HG03025 (cell line): ENCODE measurements around the gene RSPH1.

ENCODE experiments used
- ATAC-seq: cut with Tn5 transposase; IDR thresholded peaks from one replicate; pipeline ENCODE4 v1.9.1; 2021; ENCODE audit warnings: mild to moderate bottlenecking, moderate library complexity; ENCODE audit not compliant: unreplicated experiment, low FRiP score

The RSPH1 gene

DNA sequence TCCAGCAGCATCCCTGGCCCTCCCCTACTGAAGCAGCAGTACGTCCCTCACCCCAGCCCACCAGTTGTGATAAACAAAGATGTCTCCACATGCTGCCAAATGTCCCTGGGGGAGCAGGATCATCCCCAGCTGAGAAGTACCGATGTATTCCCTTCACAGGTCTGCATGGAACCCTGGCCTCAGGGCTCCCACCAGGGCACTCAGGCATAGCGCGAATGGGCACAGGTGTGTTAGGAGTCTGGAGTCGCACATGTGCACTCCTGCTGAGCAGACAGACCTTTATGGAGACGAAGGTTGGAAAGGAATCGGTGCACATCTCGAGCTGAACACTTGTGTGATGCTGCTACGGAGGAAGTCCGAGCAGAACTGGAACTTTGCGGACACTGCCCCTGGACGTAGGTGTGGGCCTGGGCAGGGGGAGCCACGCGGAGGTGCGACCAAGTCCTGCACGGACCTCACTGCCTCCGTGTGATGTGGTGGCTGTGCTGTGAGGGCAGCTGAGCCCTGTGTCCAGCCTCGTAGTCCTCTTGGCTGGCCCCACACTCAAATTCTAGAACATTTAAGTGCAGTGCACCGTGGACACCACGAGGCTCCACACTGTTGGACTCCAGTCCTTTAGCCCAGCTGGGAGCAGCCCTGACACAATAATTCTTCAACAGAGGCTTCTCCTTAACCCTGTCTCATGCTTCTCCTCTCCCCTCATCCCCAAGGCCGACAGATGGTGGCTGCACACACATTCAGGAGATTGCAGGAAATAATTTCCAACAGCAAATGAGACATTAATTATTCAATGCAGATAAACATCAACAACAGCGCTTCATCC lies 43.4 kb downstream of the RSPH1 start:
- no peak for ATAC-seq

DNA sequence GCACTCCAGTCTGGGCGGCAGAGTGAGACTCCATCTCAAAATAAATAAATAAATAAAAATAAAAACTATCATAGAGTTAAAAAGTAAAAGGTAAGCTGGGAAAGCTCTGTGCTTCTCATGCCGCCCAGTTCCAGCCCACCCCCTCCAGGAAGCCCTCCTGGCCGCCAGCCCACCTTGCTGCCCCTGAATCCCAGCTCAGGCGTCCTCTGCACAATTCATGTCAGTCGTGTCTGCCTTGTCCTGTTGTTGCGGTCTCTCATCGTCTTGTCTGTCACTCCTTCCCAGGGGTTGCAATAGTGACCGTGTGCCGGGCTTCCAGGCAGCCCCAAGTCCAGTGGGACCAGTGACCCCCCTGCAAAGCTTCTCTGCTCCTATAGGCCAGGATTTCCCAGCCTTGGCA lies 44.1 kb downstream of the RSPH1 start:
- ATAC-seq: no peak

DNA sequence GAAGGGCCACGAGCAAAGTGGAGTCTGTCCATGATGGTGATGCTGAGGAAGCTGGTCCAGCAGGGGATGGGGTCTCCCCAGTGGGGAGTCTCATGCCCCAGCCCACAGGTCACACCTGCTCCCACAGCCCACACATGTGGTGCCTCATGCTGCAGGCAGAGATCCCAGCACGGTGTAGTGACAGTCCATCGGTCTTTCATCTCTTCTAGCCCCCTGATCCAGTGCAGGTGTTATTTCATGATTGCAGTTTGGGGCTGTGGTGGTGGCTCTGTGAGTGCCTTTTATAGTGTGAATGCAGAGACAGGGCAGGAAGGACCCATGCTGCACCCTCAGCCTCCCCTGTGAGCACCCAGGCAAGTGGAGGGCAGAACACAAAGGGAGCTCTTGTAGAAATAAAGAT lies 47.3 kb downstream of the RSPH1 start:
- ATAC-seq: no peak

DNA sequence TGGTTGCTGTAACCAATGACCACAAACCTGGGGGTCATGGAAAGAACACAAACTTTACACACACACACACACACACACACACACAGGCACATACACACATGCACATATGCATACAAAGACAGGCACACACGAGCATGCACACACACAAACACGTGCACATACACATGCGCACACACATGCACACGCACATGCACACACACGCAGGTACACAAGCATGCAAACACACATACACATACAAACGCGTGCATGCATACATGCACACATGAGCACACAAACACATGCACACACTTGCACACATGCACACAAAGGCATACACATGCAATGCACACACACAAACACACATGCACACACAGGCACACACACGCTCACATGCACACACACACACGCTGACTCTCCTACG lies 48.3 kb downstream of the RSPH1 start:
- ATAC-seq: no peak

DNA sequence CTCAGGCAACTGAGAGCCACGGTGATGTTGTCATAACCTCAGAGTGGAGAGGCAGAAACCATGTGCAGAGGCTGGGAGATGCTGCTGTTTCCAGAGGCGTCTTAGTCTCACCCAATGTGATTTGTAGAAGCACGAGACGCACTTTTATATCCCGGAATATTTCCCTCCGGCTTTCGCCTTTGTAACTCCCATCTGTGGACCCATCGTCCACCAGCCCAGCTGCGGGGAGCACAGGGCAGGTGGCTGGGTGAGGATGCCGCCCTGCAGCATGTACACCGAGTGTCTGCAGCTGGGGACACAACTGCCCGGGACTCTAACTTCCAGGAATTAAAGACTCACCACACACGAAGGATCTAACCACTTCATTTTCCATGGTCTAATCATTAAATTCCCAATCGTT lies 48.8 kb downstream of the RSPH1 start:
- ATAC-seq: no peak

DNA sequence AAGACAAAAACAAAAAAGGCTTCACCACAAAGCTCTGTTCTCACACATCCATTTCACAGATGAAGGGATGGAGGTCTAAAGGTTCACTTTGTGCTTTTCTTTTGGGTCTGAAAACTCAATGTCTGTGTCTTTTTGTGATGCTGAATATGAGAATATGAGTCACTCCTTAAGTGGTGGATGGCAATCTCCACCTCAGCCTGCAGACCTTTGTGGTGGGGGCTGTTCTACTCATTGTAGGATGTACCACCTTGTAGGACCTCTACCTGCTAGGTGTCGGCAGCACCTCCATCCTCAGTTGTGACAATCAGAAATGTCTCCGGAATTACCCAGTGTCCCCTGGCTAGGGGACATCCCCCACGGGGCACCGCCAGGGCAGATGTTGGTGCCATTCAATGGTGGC lies 49.5 kb downstream of the RSPH1 start:
- no peak for ATAC-seq

DNA sequence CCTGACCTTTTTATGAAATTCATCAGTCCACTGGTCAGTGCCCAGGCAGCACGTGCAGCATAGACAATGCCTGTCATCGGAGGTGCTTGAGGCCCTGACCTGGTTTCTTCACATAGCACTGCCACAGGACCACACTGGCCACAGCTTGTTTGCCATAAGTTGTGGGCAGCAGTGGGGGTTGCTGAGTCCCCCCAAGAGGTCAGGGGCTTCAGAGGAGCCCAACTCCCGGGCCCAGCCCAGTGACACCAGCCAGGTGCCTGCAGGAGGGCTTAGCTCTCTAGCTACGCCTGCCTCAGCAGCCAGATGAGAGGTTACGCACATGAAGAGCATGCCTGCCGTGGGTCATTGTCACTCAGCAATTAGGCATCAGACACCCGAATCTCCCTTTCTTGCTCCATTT lies 50.7 kb downstream of the RSPH1 start:
- no peak for ATAC-seq

GRCh38 chr21:42444745-42445059 lies 51.3 kb downstream of the RSPH1 start:
- no peak for ATAC-seq

- ATAC-seq: no peak
Observed at GRCh38 chr21:42443876-42444744, 51.9 kb downstream of the RSPH1 start.

- ATAC-seq: no peak
Observed at GRCh38 chr21:42443181-42443785, 52.7 kb downstream of the RSPH1 start.

GRCh38 chr21:42441963-42442362 lies 54.1 kb downstream of the RSPH1 start:
- no peak for ATAC-seq

DNA sequence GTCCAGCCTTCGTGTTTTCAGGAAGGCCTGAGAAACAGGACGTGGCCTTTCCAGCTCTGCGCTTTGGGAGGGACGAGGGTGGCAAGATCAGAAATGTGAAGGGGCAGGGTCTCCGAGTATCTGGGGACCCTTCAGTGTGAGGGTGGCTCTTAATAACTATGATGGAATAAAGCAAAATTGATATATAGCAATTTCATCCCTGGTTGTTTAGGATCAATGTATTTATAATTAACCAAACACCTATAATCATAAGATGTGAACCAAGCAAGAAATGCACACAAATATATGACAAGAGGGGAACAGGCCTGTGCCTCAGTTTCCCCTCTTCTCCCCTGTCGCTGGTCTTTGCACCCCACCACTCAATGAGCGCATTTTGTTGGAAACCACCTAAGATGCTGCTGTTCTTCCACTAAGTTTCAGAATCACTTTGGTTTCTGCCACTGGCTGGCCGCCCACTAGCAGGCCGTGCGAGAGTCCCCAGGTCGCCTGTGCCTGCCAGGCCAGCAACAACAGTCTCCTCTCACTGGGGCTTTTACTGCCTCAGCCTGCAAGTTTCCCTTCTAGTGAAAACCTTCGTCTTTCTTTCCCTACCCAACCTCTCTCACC lies 55.7 kb downstream of the RSPH1 start:
- ATAC-seq: no peak

DNA sequence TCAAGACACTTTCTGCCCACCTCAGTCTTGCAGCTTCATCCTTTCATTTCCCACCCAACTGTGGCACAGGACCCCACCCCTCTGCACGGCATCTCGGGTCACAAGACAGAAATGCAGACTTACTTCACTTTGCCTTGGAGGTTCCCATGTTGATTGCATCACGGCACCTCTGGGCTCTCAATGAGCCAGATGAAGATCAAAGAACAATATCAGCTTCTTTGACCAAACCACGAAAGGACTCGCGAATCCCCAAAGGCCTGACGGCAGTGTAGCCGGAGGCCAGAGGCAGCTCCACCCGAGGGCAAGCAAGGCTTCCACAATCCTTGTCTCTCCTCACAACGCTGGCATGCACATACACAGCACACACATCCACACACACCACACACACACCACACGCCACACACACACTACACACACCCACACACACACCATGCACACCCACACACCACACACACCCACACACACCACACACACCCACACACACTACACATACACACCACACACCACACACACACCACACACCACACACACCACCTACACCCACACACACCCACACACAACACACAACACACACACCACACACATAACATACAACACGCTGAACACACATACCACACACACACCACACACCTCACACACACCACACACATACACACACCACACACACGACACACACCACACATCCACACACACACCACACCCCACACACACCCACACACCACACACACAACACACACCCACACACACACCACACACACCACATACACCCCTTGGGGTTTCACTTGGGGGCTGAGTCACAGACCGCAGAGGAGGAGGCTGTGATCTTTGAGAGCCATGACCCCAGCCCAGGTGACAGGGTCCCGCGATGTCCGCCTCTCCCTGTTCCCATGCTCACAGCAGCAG lies 56.5 kb downstream of the RSPH1 start:
- no peak for ATAC-seq

GRCh38 chr21:42438316-42439205 lies 57.5 kb downstream of the RSPH1 start:
- ATAC-seq: no peak

GRCh38 chr21:42437786-42438185 lies 58.2 kb downstream of the RSPH1 start:
- ATAC-seq: no peak

DNA sequence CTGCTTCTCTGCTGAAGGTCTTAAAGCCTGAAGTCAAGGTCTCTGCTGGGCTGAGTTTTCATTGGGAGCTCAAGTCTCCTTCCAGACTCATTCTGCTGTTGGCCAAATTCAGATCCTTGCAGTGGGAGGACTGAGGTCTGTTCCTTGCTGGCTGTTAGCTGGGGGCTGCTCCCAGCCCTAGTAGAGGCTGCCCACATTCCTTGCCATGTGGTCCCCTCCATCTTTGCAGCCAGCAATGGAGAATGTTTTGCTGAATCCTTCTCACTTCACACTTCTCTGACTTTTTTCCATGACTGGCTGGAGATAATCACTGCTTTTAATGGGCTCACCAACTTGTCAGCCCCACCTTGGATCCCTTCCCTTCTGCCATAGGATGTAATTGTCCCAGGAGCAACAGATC lies 59.1 kb downstream of the RSPH1 start:
- ATAC-seq: no peak

DNA sequence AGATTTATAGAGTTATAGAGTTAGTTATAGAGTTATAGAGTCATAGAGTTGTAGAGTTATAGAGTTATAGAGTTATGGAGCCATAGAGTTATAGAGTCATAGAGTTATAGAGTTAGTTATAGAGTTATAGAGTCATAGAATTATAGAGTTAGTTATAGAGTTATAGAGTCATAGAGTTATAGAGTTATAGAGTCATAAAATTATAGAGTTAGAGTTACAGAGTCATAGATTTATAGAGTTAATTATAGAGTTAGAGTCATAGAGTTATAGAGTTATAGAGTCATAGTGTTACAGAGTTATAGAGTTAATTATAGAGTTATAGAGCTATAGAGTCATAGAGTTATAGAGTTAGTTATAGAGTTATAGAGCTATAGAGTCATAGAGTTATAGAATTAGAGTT lies 60.2 kb downstream of the RSPH1 start:
- no peak for ATAC-seq

- ATAC-seq: no peak
Observed at GRCh38 chr21:42435401-42435800, 60.6 kb downstream of the RSPH1 start.

DNA sequence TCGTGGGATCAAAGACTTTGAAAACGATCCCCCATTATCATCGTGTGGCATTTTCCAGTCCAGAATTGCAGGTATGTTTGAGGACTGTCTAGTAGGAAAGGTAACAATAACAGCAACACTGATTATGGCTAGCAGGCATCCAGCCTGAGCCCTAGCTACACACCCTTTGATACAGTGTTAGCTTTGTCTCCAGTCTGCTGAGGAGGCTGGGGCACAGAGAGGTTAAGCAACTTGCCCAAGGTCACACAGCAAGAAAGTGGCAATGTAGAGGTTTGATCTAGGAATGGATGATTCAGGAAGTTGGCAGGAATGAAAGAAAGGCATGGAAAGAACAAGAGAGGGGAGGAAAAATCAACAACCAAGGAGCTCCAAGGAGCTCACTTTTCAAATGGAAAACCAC lies 61.1 kb downstream of the RSPH1 start:
- ATAC-seq: no peak
